Heart right ventricle (tissue), 16 donors: ENCODE data around the gene KRTAP9-8. TPM values are rescaled to one million over a fixed set of nuclear protein-coding genes. Genes with fewer than 3 reads are reported as not detected.
"Not testable (repeated sequence)": the region's sequence is repeated elsewhere in the genome, so short reads cannot be mapped to it uniquely, and the experiment has no call there.

Experiments
- ATAC-seq, 8 donors: fragments of 200-7000 bp; cut with Tn5 transposase; one replicate each; pipeline ENCODE4 v1.9.1; 2020; ENCODE audit warnings: mild to moderate bottlenecking in 8 of 8, moderate library complexity in 8 of 8, moderate number of reproducible peaks in 1 of 8
- DNase-seq, 2 donors: peaks; one replicate each; pipeline ENCODE4 v3.0.0-alpha.2; 2020
- H3K27ac ChIP-seq, 10 donors: fragments of 200-600 bp; sonication (generic) in 2 of 10; one replicate each; pipeline versions ENCODE4 v1.5.0 to v1.8.0; 2020 to 2022; ENCODE audit warnings: mild to moderate bottlenecking in 3 of 10
- H3K27me3 ChIP-seq, 7 donors: fragments of 200-600 bp; one replicate each; pipeline ENCODE4 v1.8.0; 2021 to 2022; ENCODE audit warnings: mild to moderate bottlenecking in 2 of 7
- H3K36me3 ChIP-seq, 9 donors: fragments of 200-600 bp; sonication (generic) in 1 of 9; one replicate each; pipeline versions ENCODE4 v1.5.0 to v1.8.0; 2020 to 2022; ENCODE audit warnings: mild to moderate bottlenecking in 2 of 9
- H3K4me1 ChIP-seq, 9 donors: fragments of 200-600 bp; sonication (generic) in 1 of 9; one replicate each; pipeline versions ENCODE4 v1.5.0 to v1.8.0; 2020 to 2022; ENCODE audit warnings: mild to moderate bottlenecking in 4 of 9
- H3K4me3 ChIP-seq, 10 donors: fragments of 200-600 bp; sonication (generic) in 2 of 10; one replicate each; pipeline versions ENCODE4 v1.5.0 to v1.8.0; 2020 to 2022; ENCODE audit warnings: mild to moderate bottlenecking in 7 of 10, moderate library complexity in 2 of 10
- H3K9me3 ChIP-seq, 11 donors: fragments of 200-600 bp in 10 of 11; sonication (generic) in 2 of 11; one replicate each; pipeline versions ENCODE4 v1.5.0 to v1.8.0; 2013 to 2022; ENCODE audit warnings: mild to moderate bottlenecking in 2 of 11, control low read depth in 1 of 11, moderate library complexity in 1 of 11
- CTCF ChIP-seq, 9 donors: fragments of 200-600 bp; sonication (generic) in 2 of 9; IDR thresholded peaks; one replicate each; pipeline versions ENCODE4 v1.5.0 to v1.8.0; 2021 to 2022; ENCODE audit warnings: antibody characterized with exemption in 9 of 9, mild to moderate bottlenecking in 5 of 9, moderate library complexity in 1 of 9
- WGBS, 2 donors: extraction: QIAGEN DNeasy Blood & Tissue Kit; methylation state at CpG; one replicate each; pipeline ENCODE4 v1.1.7; 2013; ENCODE audit warnings: inconsistent platforms in 1 of 2; 5-methylcytosine and 5-hydroxymethylcytosine counted together
- intact Hi-C, 10 donors: fragments of 100-400 bp; cut with DNase I; formaldehyde crosslinking; loops; one replicate each; pipeline versions ENCODE4 v1.11.1 to v1.14.2; 2022
- polyA plus RNA-seq, 2 donors: library from polyadenylated mRNA; stranded (reverse); fragments of 200-250 nt; gene quantifications; one replicate each; pipeline ENCODE4 v1.2.3, GENCODE V29; 2013
- total RNA-seq, 10 donors: library from RNA; stranded (reverse); fragmentation: NEBNext Ultra II Directional in 3 of 10; extraction: Animal tissue kit (Norgen Biotek cat#: 25700) in 3 of 10; gene quantifications; one replicate each; pipeline versions ENCODE4 v1.2.1 to v1.2.4, GENCODE V29; 2021 to 2023
- donor health status: Arrhythmogenic right ventricular cardiomyopathy.
- donor health status: ischemic (EF 13 %, LVEDD 7.1; RV severe dilation, severe dysfunction).
- donor health status: healthy with polysubstance abuse.
- donor health status: DM: no; HTN: yes; CAD: no.
- donor health status: DM: no; HTN: no; CAD: no.
- donor health status: ischemic (EF 25% LVEDD 6.9; RV normal size, moderate dysfunction).
- donor health status: ischemic (EF 25% LVEDD 5.7; RV mildly dilated, moderate dysfunction).
- donor health status: healthy.
- donor health status: DM: yes; HTN: yes; CAD: no.
- donor health status: Ischemic cardiomyopathy.
- donor health status: ischemic (EF 35%, LVEDD 5.7; RV mildly dilated, moderate dysfunction).
- donor health status: nonischemic (EF 11% LVEDD 7.7; RV severe dilation, severe dysfunction).
- donor health status: DM: yes; HTN: yes; CAD: no.
- donor health status: PGD.
- donor health status: ischemic (EF 29% LVEDD 5.4; RV normal size, mild dysfunction).
- donor health status: nonischemic (EF 23%, LVEDD 6.1; RV moderate dilation, normal function).

KRTAP9-8 gene
- total and polyA plus RNA-seq, 12 donors = not detected

DNA sequence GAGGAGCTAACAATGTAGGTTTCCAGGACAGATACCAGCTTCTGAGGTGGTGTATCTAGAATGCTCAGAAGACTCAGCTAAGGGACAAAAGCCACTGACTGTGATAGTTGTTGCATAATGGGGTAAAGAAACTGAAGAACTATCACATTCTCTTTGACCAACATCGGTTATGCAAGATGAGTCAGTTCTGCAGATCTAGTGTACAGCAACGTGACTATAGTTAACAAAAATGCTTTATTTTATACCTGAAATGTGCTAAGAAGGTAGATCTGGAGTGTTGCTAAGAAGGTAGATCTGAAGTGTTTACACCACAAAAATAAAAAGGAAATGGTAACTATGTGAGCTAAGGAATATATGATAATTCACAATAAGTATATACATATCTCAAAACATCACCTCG is 29.9 kb downstream of the KRTAP9-8 start:
- H3K9me3 ChIP-seq = no peaks in the 10 kb centered on the region
- ATAC-seq = no peak
- no peak overlapping the region for H3K4me3 ChIP-seq
- no peak overlapping the region for H3K27ac ChIP-seq
- 84% methylated on average over 3 of the region's 3 CpGs; no CpG with 5 or more reads in 1 of the 2 donors for WGBS, 2 donors
- no peaks in the 10 kb centered on the region for H3K4me1 ChIP-seq
- DNase-seq = no peak
- intact Hi-C loops = no loop called here
- no peak for TF ChIP-seq CTCF (IDR thresholded peaks at IDR 0.05)
- H3K27me3 ChIP-seq = peaks cover 0 to 21% (median 4%) of the 10 kb centered on the region in 7 donors
- no peaks in the 10 kb centered on the region for H3K36me3 ChIP-seq

DNA sequence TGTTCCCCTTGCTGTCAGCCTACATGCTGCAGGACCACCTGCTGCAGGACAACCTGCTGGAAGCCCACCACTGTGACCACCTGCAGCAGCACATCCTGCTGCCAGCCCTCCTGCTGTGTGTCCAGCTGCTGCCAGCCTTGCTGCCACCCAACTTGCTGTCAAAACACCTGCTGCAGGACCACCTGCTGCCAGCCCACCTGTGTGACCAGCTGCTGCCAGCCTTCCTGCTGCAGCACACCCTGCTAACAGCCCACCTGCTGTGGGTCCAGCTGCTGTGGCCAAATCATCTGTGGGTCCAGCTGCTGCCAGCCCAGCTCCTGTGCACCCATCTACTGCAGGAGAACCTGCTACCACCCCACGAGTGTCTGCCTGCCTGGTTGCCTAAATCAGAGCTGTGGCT is 33.5 kb downstream of the KRTAP9-8 start:
- H3K4me3 ChIP-seq, H3K36me3 ChIP-seq, H3K27ac ChIP-seq, H3K4me1 ChIP-seq, intact Hi-C loops, DNase-seq, ATAC-seq, H3K9me3 ChIP-seq: not testable (repeated sequence)
- H3K27me3 ChIP-seq = peaks cover 0 to 13% (median 5%) of the 10 kb centered on the region in 7 donors
- 36% methylated on average over 1 of the region's 1 CpG; no CpG with 5 or more reads in 1 of the 2 donors for WGBS, 2 donors

DNA sequence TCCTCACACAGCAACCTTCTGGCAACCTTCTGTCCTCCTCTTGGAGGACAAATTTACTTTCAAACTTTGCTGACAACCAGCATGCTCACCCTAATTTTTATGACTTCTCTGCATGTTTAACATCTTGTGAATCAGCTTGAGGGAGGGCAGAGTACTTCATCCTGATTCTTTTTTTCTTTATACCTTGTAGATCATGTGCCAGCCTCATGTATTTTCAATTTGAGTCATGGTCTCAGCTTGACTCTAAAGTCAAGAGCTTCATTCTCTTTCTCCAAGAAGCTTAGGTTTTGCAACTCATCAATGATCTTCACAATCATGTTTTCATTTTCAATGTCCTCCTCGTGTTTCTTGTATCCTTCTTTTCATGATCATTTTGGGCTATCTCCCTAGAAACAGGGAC is 34.1 kb downstream of the KRTAP9-8 start:
- ATAC-seq (no peak), DNase-seq (no peak)
- peaks cover 0 to 13% (median 5%) of the 10 kb centered on the region in 7 donors for H3K27me3 ChIP-seq
- no peaks in the 10 kb centered on the region for H3K9me3 ChIP-seq
- no peaks in the 10 kb centered on the region for H3K36me3 ChIP-seq
- no peaks in the 10 kb centered on the region for H3K4me1 ChIP-seq
- TF ChIP-seq CTCF (IDR thresholded peaks at IDR 0.05) = no peak
- H3K27ac ChIP-seq = no peak overlapping the region
- no peak overlapping the region for H3K4me3 ChIP-seq
- intact Hi-C loops = no loop called here
- WGBS, 2 donors = 76% methylated on average over 1 of the region's 1 CpG; no CpG with 5 or more reads in 1 of the 2 donors

GRCh38 chr17:41275648-41276190 is 37.9 kb downstream of the KRTAP9-8 start, which contains the start of gene KRTAP9-7:
TSS of gene KRTAP9-7 (plus strand) at chr17:41275698. CDS start at chr17:41275698, 0 bp downstream.
- DNase-seq, H3K9me3 ChIP-seq, H3K27ac ChIP-seq, H3K4me3 ChIP-seq, intact Hi-C loops, H3K4me1 ChIP-seq, ATAC-seq, H3K36me3 ChIP-seq: not testable (repeated sequence)
- WGBS, 2 donors = 68 to 70% methylated on average over 3 of the region's 3 CpGs
- peaks cover 0 to 24% (median 16%) of the 10 kb centered on the region in 7 donors for H3K27me3 ChIP-seq

DNA sequence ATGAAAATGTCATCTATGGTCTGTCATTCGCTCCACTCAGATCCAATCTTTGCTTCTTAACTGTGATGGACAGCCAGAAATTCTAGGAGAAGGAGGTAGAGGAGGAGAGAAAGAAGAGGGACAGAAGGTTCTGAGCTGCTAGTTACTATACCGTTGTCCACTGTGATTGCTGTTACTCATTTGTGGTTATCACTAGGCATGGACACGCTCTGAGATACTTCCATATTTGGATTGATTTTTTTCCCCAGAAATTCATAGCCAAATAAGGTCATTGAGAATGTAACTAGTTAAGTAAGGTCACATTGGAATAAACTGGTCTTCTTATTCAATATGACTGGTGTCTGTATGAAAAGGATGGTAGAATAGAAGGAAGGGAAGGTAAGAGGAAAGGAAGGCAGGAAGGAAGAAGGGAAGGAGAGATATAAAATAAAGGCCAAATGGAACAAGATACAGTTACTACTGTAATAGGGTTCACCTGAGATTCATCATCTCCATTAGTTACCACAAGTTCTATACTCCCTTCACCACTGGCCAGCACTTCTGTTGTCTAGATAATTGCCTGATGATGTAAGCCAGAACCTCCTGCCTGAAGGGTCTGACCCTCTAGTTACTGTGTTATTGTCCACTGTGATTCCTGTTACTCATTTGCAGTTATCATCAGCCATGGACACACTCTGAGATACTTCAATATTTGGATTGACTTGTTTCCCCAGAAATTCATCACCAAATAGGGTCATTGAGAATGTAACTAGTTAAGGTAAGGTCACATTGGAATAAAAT is 40.6 kb downstream of the KRTAP9-8 start:
- intact Hi-C loops = no loop called here
- no peak for TF ChIP-seq CTCF (IDR thresholded peaks at IDR 0.05)
- H3K4me1 ChIP-seq = no peaks in the 10 kb centered on the region
- ATAC-seq (no peak), DNase-seq (no peak)
- peaks cover 0 to 4% (median 0%) of the 10 kb centered on the region in 11 donors for H3K9me3 ChIP-seq
- WGBS, 2 donors = 85 to 87% methylated on average over 3 of the region's 3 CpGs
- no peak overlapping the region for H3K27ac ChIP-seq
- H3K4me3 ChIP-seq = no peak overlapping the region
- H3K27me3 ChIP-seq = peaks cover 0 to 35% (median 20%) of the 10 kb centered on the region in 7 donors
- no peaks in the 10 kb centered on the region for H3K36me3 ChIP-seq
